ENCODE data around the gene DLEU7.

- TF ChIP-seq, protein P1, sequence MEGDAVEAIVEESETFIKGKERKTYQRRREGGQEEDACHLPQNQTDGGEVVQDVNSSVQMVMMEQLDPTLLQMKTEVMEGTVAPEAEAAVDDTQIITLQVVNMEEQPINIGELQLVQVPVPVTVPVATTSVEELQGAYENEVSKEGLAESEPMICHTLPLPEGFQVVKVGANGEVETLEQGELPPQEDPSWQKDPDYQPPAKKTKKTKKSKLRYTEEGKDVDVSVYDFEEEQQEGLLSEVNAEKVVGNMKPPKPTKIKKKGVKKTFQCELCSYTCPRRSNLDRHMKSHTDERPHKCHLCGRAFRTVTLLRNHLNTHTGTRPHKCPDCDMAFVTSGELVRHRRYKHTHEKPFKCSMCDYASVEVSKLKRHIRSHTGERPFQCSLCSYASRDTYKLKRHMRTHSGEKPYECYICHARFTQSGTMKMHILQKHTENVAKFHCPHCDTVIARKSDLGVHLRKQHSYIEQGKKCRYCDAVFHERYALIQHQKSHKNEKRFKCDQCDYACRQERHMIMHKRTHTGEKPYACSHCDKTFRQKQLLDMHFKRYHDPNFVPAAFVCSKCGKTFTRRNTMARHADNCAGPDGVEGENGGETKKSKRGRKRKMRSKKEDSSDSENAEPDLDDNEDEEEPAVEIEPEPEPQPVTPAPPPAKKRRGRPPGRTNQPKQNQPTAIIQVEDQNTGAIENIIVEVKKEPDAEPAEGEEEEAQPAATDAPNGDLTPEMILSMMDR (conservative IDR thresholded peaks at IDR 0.05; ENCODE audit: low read length): no peak
- TF ChIP-seq EZH2phosphoT487 (IDR thresholded peaks at IDR 0.05; ENCODE audit: borderline replicate concordance): no peak
Observed at GRCh38 chr13:50891206-50891605, 47.7 kb upstream of the DLEU7 start.
